Spleen (tissue), 11 donors: ENCODE data around the gene CCDC6. TPM values are rescaled to one million over a fixed set of nuclear protein-coding genes. Genes with fewer than 3 reads are reported as not detected.
"Not testable (repeated sequence)": the region's sequence is repeated elsewhere in the genome, so short reads cannot be mapped to it uniquely, and the experiment has no call there.

Experiments used
- DNase-seq: peaks from one replicate; pipeline ENCODE4 v3.0.0-alpha.2; 2020
- H3K27ac ChIP-seq, 8 donors: fragments of 200-600 bp; sonication (generic) in 7 of 8; 1 replicate in 4 of 8; 2 replicates in 4 of 8; pipeline versions ENCODE4 v1.5.0 to v1.8.0; 2016 to 2021; ENCODE audit warnings: inconsistent platforms in 4 of 8, mild to moderate bottlenecking in 4 of 8, moderate library complexity in 1 of 8
- H3K27me3 ChIP-seq, 7 donors: fragments of 200-600 bp; sonication (generic) in 6 of 7; replicated peaks in 1 of 7; 1 replicate in 4 of 7; 2 replicates in 3 of 7; pipeline versions ENCODE4 v1.5.0 to v1.8.0; 2016 to 2021; ENCODE audit warnings: inconsistent platforms in 3 of 7, mild to moderate bottlenecking in 1 of 7
- H3K36me3 ChIP-seq, 6 donors: fragments of 200-600 bp; sonication (generic) in 5 of 6; 1 replicate in 4 of 6; 2 replicates in 2 of 6; pipeline versions ENCODE4 v1.5.0 to v1.8.0; 2016 to 2021; ENCODE audit warnings: inconsistent platforms in 2 of 6
- H3K4me1 ChIP-seq, 6 donors: fragments of 200-600 bp; sonication (generic) in 5 of 6; 1 replicate in 3 of 6; 2 replicates in 3 of 6; pipeline versions ENCODE4 v1.5.0 to v1.8.0; 2016 to 2021; ENCODE audit warnings: inconsistent platforms in 3 of 6
- H3K4me3 ChIP-seq, 8 donors: fragments of 200-600 bp; sonication (generic) in 7 of 8; 1 replicate in 4 of 8; 2 replicates in 4 of 8; pipeline versions ENCODE4 v1.5.0 to v1.8.0; 2016 to 2021; ENCODE audit warnings: inconsistent platforms in 4 of 8, mild to moderate bottlenecking in 4 of 8, moderate library complexity in 2 of 8
- H3K9me3 ChIP-seq, 8 donors: fragments of 200-600 bp; sonication (generic) in 7 of 8; 1 replicate in 4 of 8; 2 replicates in 4 of 8; pipeline versions ENCODE4 v1.5.0 to v1.8.0; 2016 to 2021; ENCODE audit warnings: inconsistent platforms in 4 of 8
- POLR2A ChIP-seq, 3 donors: fragments of 450-650 bp; IDR thresholded peaks; one replicate each; pipeline ENCODE4 v1.5.1; 2017; ENCODE audit warnings: antibody characterized with exemption in 3 of 3, mild to moderate bottlenecking in 1 of 3
- POLR2AphosphoS5 ChIP-seq, 3 donors: sonication (generic); formaldehyde crosslinking; IDR thresholded peaks; one replicate each; pipeline ENCODE4 v1.5.1; 2017; ENCODE audit warnings: antibody characterized with exemption in 3 of 3
- WGBS, 5 donors: extraction: QIAGEN DNeasy Blood & Tissue Kit in 3 of 5; methylation state at CpG; one replicate each; pipeline versions ENCODE4 v1.1.5 to v1.1.7; 2013 to 2018; 5-methylcytosine and 5-hydroxymethylcytosine counted together
- intact Hi-C: fragments of 100-400 bp; cut with DNase I; formaldehyde crosslinking; loops from one replicate; pipeline ENCODE4 v1.15.0; 2023; ENCODE audit warnings: low total_unique reads
- polyA plus RNA-seq, 3 donors: library from polyadenylated mRNA; stranded (reverse); fragments of 200-250 nt; gene quantifications; one replicate each; pipeline ENCODE4 v1.2.1, GENCODE V29; 2013
- total RNA-seq, 7 donors: library from RNA; depleted of rRNA in 3 of 7; stranded (reverse); fragments of >200 nt in 3 of 7; fragmentation: NEBNext Ultra II Directional in 4 of 7; extraction: Animal tissue kit (Norgen Biotek cat#: 25700) in 4 of 7; gene quantifications; one replicate each; pipeline versions ENCODE4 v1.1.0 to v1.2.1, GENCODE V29; 2016 to 2021
- TF ChIP-seq, protein P1 (sequence below), 11 experiments: fragments of 200-600 bp in 7 of 11; fragments of 450-650 bp in 4 of 11; sonication (generic) in 4 of 11; IDR thresholded peaks in 8 of 11; conservative IDR thresholded peaks in 3 of 11; 1 replicate in 7 of 11; 2 replicates in 4 of 11; pipeline versions ENCODE4 v1.4.0 to v1.8.0; 2016 to 2021; ENCODE audit warnings: antibody characterized with exemption in 11 of 11, inconsistent platforms in 4 of 11, mild to moderate bottlenecking in 1 of 11
- donor health status: healthy with polysubstance abuse.
- donor health status: DM: no; HTN: no; CAD: no; lungs with moderate emphysema.
- donor health status: DM: no; HTN: no; CAD: no.
- donor health status: Bipolar disorder and iron deficiency.
- donor health status: healthy.
- donor health status: DM: no; HTN: no; CAD: no.
- donor health status: DM: yes; HTN: yes; CAD: no.

Gene CCDC6
- total and polyA plus RNA-seq, 10 donors, result 8.7 to 55.1 (median 37.6) TPM

GRCh38 chr10:59876695-59877094 lies 29.7 kb downstream of the CCDC6 start:
- no peaks in the 10 kb centered on the region for H3K9me3 ChIP-seq
- no peak for DNase-seq
- TF ChIP-seq POLR2AphosphoS5 (IDR thresholded peaks at IDR 0.05) (no peak), POLR2A (IDR thresholded peaks at IDR 0.05) (no peak)
- TF ChIP-seq, protein P1, sequence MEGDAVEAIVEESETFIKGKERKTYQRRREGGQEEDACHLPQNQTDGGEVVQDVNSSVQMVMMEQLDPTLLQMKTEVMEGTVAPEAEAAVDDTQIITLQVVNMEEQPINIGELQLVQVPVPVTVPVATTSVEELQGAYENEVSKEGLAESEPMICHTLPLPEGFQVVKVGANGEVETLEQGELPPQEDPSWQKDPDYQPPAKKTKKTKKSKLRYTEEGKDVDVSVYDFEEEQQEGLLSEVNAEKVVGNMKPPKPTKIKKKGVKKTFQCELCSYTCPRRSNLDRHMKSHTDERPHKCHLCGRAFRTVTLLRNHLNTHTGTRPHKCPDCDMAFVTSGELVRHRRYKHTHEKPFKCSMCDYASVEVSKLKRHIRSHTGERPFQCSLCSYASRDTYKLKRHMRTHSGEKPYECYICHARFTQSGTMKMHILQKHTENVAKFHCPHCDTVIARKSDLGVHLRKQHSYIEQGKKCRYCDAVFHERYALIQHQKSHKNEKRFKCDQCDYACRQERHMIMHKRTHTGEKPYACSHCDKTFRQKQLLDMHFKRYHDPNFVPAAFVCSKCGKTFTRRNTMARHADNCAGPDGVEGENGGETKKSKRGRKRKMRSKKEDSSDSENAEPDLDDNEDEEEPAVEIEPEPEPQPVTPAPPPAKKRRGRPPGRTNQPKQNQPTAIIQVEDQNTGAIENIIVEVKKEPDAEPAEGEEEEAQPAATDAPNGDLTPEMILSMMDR (IDR thresholded peaks at IDR 0.05 in 8 of 11, conservative IDR thresholded peaks at IDR 0.05 in 3 of 11), result no peak
- H3K4me3 ChIP-seq, result no peak overlapping the region
- no peak overlapping the region for H3K27ac ChIP-seq
- no peaks in the 10 kb centered on the region for H3K27me3 ChIP-seq
- 75 to 96% (median 92%) methylated on average over 2 of the region's 2 CpGs for WGBS, 5 donors
- intact Hi-C loops, result no loop called here
- H3K4me1 ChIP-seq, result peaks cover 22 to 100% (median 70%) of the 10 kb centered on the region in 6 donors
- no peaks in the 10 kb centered on the region for H3K36me3 ChIP-seq

DNA sequence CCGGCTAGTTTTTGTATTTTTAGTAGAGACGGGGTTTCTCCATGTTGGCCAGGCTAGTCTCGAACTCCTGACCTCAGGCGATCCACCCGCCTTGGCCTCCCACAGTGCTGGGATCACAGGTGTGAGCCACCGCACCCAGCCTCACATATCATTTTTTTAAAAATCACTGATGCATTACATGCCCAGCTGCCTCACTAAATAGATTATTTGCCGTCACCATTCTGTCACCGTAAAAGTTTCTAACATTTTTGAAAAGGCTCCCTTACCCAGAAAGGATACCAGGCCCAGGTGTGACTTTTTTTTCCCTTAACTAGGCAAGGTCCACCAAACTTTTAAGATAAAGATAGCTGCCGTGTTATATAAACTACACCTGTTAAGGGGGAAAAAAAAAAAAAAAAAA lies 30.1 kb downstream of the CCDC6 start:
- peaks cover 22 to 97% (median 70%) of the 10 kb centered on the region in 6 donors for H3K4me1 ChIP-seq
- H3K9me3 ChIP-seq, H3K27ac ChIP-seq, H3K36me3 ChIP-seq, H3K4me3 ChIP-seq, H3K27me3 ChIP-seq, DNase-seq, intact Hi-C loops: not testable (repeated sequence)
- 70 to 89% (median 75%) methylated on average over 9 of the region's 9 CpGs for WGBS, 5 donors

DNA sequence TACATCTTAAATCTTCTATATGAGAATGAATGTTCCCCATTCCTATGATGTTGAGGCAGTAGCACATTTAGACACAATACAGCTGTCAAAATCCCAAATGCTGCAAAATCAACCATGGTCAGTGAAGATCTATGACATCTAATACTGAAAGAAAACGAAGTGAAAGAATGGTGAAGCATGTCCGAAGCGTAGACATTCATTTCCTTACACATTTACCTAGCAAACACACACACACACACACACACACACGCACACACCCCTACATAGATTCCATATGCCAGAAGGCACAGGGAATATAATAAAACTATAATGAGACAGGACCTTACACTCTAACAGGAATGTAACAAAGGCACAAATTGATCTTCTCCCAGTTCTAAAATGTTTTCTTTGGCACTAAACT lies 32.5 kb downstream of the CCDC6 start:
- TF ChIP-seq POLR2A (IDR thresholded peaks at IDR 0.05) (no peak), POLR2AphosphoS5 (IDR thresholded peaks at IDR 0.05) (no peak)
- TF ChIP-seq, protein P1 (IDR thresholded peaks at IDR 0.05 in 8 of 11, conservative IDR thresholded peaks at IDR 0.05 in 3 of 11), result no peak

DNA sequence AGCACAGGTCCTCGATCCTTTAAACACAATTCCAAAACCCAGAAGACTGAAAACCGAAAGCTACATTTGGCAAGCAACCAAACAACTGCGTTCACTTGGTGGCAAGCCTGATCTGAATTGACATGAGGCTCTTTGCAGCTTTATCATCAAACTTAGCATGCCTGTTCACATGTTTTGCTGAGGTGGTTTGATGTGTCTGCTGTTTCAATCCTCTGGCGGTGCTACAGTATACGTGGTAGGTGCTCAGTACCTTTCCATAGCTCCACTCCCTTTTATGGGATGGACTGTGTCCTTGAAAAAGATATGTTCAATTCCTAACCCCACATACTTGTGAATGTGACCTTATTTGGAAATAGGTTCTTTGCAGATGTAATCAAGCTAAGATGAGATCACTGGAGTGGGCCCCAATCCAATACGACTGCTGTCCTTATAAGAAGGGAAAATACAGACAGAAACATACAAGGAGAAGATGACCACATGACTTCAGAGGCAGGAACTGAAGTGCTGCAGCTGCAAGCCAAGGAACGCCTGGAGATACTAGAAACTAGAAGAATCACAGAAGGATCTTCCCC lies 33.4 kb downstream of the CCDC6 start:
- intact Hi-C loops, result no loop called here
- Histone ChIP-seq H3K9me3 (no peaks in the 10 kb centered on the region), H3K4me1 (peaks cover 14 to 76% (median 44%) of the 10 kb centered on the region in 6 donors), H3K27me3 (no peaks in the 10 kb centered on the region), H3K4me3 (no peak overlapping the region), H3K27ac (peak overlapping the region in 4 of 8 donors; percentile 19 to 52 (median 32)), H3K36me3 (no peaks in the 10 kb centered on the region)
- TF ChIP-seq POLR2A (IDR thresholded peaks at IDR 0.05), result no peak
- peak in 1 of 3 donors; percentile 28 for TF ChIP-seq POLR2AphosphoS5 (IDR thresholded peaks at IDR 0.05)
- TF ChIP-seq, protein P1 (IDR thresholded peaks at IDR 0.05 in 8 of 11, conservative IDR thresholded peaks at IDR 0.05 in 3 of 11), result no peak
- no peak for DNase-seq
- WGBS, 5 donors, result 49 to 66% (median 56%) methylated on average over 7 of the region's 7 CpGs

More for the DNA sequence above, 32.5 kb downstream of the CCDC6 start:
- H3K4me3 ChIP-seq, result no peak overlapping the region
- no peaks in the 10 kb centered on the region for H3K36me3 ChIP-seq
- intact Hi-C loops, result no loop called here
- 58 to 87% (median 67%) methylated on average over 4 of the region's 4 CpGs for WGBS, 5 donors
- no peaks in the 10 kb centered on the region for H3K27me3 ChIP-seq
- peak overlapping the region in 2 of 8 donors; percentile 24 to 52 for H3K27ac ChIP-seq
- no peak for DNase-seq
- peaks cover 14 to 76% (median 49%) of the 10 kb centered on the region in 6 donors for H3K4me1 ChIP-seq
- no peaks in the 10 kb centered on the region for H3K9me3 ChIP-seq
